ENCODE data around the gene MGLL.

Gene MGLL

GRCh38 chr3:127720161-127720823 is 102.0 kb downstream of the MGLL start:
- H3K79me2 ChIP-seq (ENCODE audit: insufficient read depth, low read length): no peaks in the 10 kb centered on the region
- no peaks in the 10 kb centered on the region for H4K20me1 ChIP-seq (ENCODE audit: insufficient read depth, low read length)
- DNase-seq (no peak), ATAC-seq (ENCODE audit: insufficient read depth, low read depth) (no peak)
- H3K9ac ChIP-seq (ENCODE audit: low read depth, low read length): no peak overlapping the region
- TF ChIP-seq EZH2 (IDR thresholded peaks at IDR 0.05; ENCODE audit: borderline replicate concordance, low read depth, low read length, severe bottlenecking): no peak
- no peak for TF ChIP-seq CTCF (IDR thresholded peaks at IDR 0.05; ENCODE audit: borderline replicate concordance, extremely low read depth, low read length, poor library complexity, severe bottlenecking)
- H3K4me3 ChIP-seq (ENCODE audit: low read depth in 1 of 2, low read length in 2 of 2): no peak overlapping the region
- no peak overlapping the region for H3K27ac ChIP-seq (ENCODE audit: low read length)
- H3K27me3 ChIP-seq (ENCODE audit: insufficient read depth, low read length, poor library complexity): peaks cover 4% of the 10 kb centered on the region
- H3K4me2 ChIP-seq (ENCODE audit: insufficient read depth, low read length): no peak overlapping the region
- no peaks in the 10 kb centered on the region for H3K36me3 ChIP-seq (ENCODE audit: insufficient read depth, low read length)
- H3K9me3 ChIP-seq (ENCODE audit: insufficient read depth, low read length, severe bottlenecking): no peaks in the 10 kb centered on the region
- H3K4me1 ChIP-seq (ENCODE audit: insufficient read depth, low read length): no peaks in the 10 kb centered on the region
- no peak overlapping the region for H2AFZ ChIP-seq (ENCODE audit: low read depth, low read length)

GRCh38 chr3:127719369-127719768 is 102.9 kb downstream of the MGLL start:
- no peak for ATAC-seq (ENCODE audit: insufficient read depth, low read depth)
- Histone ChIP-seq H2AFZ (ENCODE audit: low read depth, low read length) (no peak overlapping the region), H3K27ac (ENCODE audit: low read length) (no peak overlapping the region), H3K9ac (ENCODE audit: low read depth, low read length) (no peak overlapping the region), H3K4me3 (ENCODE audit: low read depth in 1 of 2, low read length in 2 of 2) (no peak overlapping the region), H3K9me3 (ENCODE audit: insufficient read depth, low read length, severe bottlenecking) (no peaks in the 10 kb centered on the region), H3K36me3 (ENCODE audit: insufficient read depth, low read length) (no peaks in the 10 kb centered on the region), H3K4me1 (ENCODE audit: insufficient read depth, low read length) (no peaks in the 10 kb centered on the region), H4K20me1 (ENCODE audit: insufficient read depth, low read length) (no peaks in the 10 kb centered on the region), H3K79me2 (ENCODE audit: insufficient read depth, low read length) (no peaks in the 10 kb centered on the region), H3K27me3 (ENCODE audit: insufficient read depth, low read length, poor library complexity) (peaks cover 4% of the 10 kb centered on the region), H3K4me2 (ENCODE audit: insufficient read depth, low read length) (no peak overlapping the region)
- TF ChIP-seq EZH2 (IDR thresholded peaks at IDR 0.05; ENCODE audit: borderline replicate concordance, low read depth, low read length, severe bottlenecking): no peak
- no peak for TF ChIP-seq CTCF (IDR thresholded peaks at IDR 0.05; ENCODE audit: borderline replicate concordance, extremely low read depth, low read length, poor library complexity, severe bottlenecking)
- no peak for DNase-seq

- no peaks in the 10 kb centered on the region for H4K20me1 ChIP-seq (ENCODE audit: insufficient read depth, low read length)
- TF ChIP-seq CTCF (IDR thresholded peaks at IDR 0.05; ENCODE audit: borderline replicate concordance, extremely low read depth, low read length, poor library complexity, severe bottlenecking): no peak
- TF ChIP-seq EZH2 (IDR thresholded peaks at IDR 0.05; ENCODE audit: borderline replicate concordance, low read depth, low read length, severe bottlenecking): no peak
- no peaks in the 10 kb centered on the region for H3K36me3 ChIP-seq (ENCODE audit: insufficient read depth, low read length)
- H3K27me3 ChIP-seq (ENCODE audit: insufficient read depth, low read length, poor library complexity): peaks cover 4% of the 10 kb centered on the region
- H2AFZ ChIP-seq (ENCODE audit: low read depth, low read length): no peak overlapping the region
- H3K9ac ChIP-seq (ENCODE audit: low read depth, low read length): no peak overlapping the region
- no peak overlapping the region for H3K27ac ChIP-seq (ENCODE audit: low read length)
- H3K9me3 ChIP-seq (ENCODE audit: insufficient read depth, low read length, severe bottlenecking): no peaks in the 10 kb centered on the region
- no peak overlapping the region for H3K4me3 ChIP-seq (ENCODE audit: low read depth in 1 of 2, low read length in 2 of 2)
- no peaks in the 10 kb centered on the region for H3K4me1 ChIP-seq (ENCODE audit: insufficient read depth, low read length)
- no peaks in the 10 kb centered on the region for H3K79me2 ChIP-seq (ENCODE audit: insufficient read depth, low read length)
- no peak overlapping the region for H3K4me2 ChIP-seq (ENCODE audit: insufficient read depth, low read length)
- no peak for DNase-seq
- ATAC-seq (ENCODE audit: insufficient read depth, low read depth): no peak
Measured at GRCh38 chr3:127718916-127719290, 103.4 kb downstream of the MGLL start.
